Stomach (tissue), 4 donors: ENCODE measurements around the gene L1CAM.

Experiments
- CTCF ChIP-seq, 7 experiments: fragments of 450-650 bp in 4 of 7; fragments of 200-600 bp in 3 of 7; sonication (generic) in 3 of 7; IDR thresholded peaks; one replicate each; pipeline ENCODE4 v1.5.1; 2016 to 2019; ENCODE audit warnings: antibody characterized with exemption in 7 of 7, control low read depth in 2 of 7, mild to moderate bottlenecking in 1 of 7
- EP300 ChIP-seq: sonication (generic); formaldehyde crosslinking; IDR thresholded peaks from one replicate; pipeline ENCODE4 v1.6.1; 2017; ENCODE audit warnings: antibody characterized with exemption
- POLR2A ChIP-seq, 4 donors: fragments of 450-650 bp; IDR thresholded peaks; one replicate each; pipeline ENCODE4 v1.6.1; 2016; ENCODE audit warnings: antibody characterized with exemption in 4 of 4, control low read depth in 2 of 4, mild to moderate bottlenecking in 1 of 4, moderate library complexity in 1 of 4
- POLR2AphosphoS5 ChIP-seq, 3 donors: sonication (generic); formaldehyde crosslinking; IDR thresholded peaks; one replicate each; pipeline ENCODE4 v1.6.1; 2016; ENCODE audit warnings: antibody characterized with exemption in 3 of 3

DNA sequence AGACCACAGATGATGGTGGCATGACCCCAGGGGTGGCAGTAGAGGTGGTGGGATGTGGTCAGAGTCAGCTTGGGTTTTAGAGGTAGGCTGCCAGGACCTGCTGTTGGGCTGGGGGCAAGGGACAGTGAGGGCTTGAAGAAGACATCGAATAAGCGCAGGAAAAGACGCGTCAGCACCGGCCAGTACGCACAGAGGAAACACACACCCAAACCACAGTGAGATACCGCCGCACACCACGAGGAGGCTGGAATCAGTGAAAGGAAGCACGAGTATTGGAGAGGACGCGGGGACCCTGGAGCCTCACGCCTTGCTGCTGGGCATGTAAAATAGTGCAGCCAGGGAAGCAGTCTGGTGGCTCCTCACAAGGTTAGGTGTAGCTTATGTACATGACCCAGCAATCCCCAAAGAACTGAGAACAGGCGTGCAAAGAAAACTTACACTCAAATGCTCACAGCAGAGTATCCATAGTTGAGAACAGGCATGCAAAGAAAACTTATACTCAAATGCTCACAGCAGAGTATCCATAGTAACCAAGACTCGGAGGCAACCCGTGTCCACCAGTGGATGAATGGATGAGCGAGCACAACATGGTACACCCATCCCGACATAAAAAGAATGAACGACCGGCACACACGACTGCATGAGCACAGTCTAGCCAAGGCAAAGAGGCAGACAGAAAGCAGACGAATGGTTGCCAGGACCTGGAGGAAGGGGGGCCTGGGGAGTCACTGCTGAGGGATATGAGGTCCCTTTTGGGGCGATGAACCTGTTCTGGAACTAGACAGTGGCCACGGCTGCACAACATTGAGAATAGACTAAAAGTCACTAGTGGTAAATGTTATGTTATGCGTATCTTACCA, 68.9 kb downstream of the L1CAM start:
- no peak for TF ChIP-seq POLR2A (IDR thresholded peaks at IDR 0.05)
- no peak for TF ChIP-seq CTCF (IDR thresholded peaks at IDR 0.05)
- no peak for TF ChIP-seq POLR2AphosphoS5 (IDR thresholded peaks at IDR 0.05)
- TF ChIP-seq EP300: no peak
